SK-N-SH (cell line): ENCODE data around the gene MOBP. TPM values are rescaled to one million over a fixed set of nuclear protein-coding genes. Genes with fewer than 3 reads are reported as not detected.

Experiments used
- CTCF ChIA-PET: fragments of 300-600, 350-600 bp; formaldehyde crosslinking; extraction: SDS; loops from one replicate; lab custom pipeline; 2021; lab: Yijun Ruan, JAX
- POLR2A ChIA-PET: fragments of 350-600 bp; sonication (Branson Sonifier 250); formaldehyde crosslinking; extraction: SDS; loops from one replicate; lab custom pipeline; 2020; ENCODE audit warnings: antibody characterized with exemption, inconsistent platforms; lab: Yijun Ruan, JAX
- DNase-seq: peaks from one replicate; pipeline ENCODE4 v3.0.0; 2012
- H2AFZ ChIP-seq: fragments of 200-600 bp; sonication (generic); 2 replicates; pipeline ENCODE4 v1.8.1; 2016; ENCODE audit warnings: antibody characterized with exemption, mild to moderate bottlenecking, low read depth
- H3F3A ChIP-seq: fragments of 200-600 bp; sonication (generic); replicated peaks from 2 replicates; pipeline ENCODE3; 2016; ENCODE audit warnings: antibody characterized with exemption, mild to moderate bottlenecking; ENCODE audit not compliant: insufficient read depth
- H3K27ac ChIP-seq, 2 experiments: fragments of 200-500 bp in 1 of 2; fragments of 200-600 bp in 1 of 2; sonication (Bioruptor generic) in 1 of 2; sonication (generic), shearing (Covaris generic) in 1 of 2; 2 replicates each; pipeline versions ENCODE4 v1.5.1 to v1.6.1; 2014 to 2016; ENCODE audit warnings: low read depth in 2 of 2, inconsistent platforms in 1 of 2, low read length in 1 of 2, mild to moderate bottlenecking in 1 of 2, mixed read lengths in 1 of 2
- H3K27me3 ChIP-seq: fragments of 200-600 bp; sonication (generic), shearing (Covaris generic); 2 replicates; pipeline ENCODE4 v1.6.1; 2016; ENCODE audit warnings: mixed run types; ENCODE audit not compliant: insufficient read depth
- H3K36me3 ChIP-seq, 2 experiments: fragments of 200-500 bp in 1 of 2; fragments of 200-600 bp in 1 of 2; sonication (Bioruptor generic) in 1 of 2; sonication (generic) in 1 of 2; replicated peaks in 1 of 2; 2 replicates each; pipeline versions ENCODE3 to v1.5.1; 2014 to 2016; ENCODE audit warnings: low read length in 1 of 2, mild to moderate bottlenecking in 1 of 2; ENCODE audit not compliant: insufficient read depth in 2 of 2, control insufficient read depth in 1 of 2
- H3K4me1 ChIP-seq, 2 experiments: fragments of 200-500 bp in 1 of 2; fragments of 200-600 bp in 1 of 2; sonication (Bioruptor generic) in 1 of 2; sonication (generic), shearing (Covaris generic) in 1 of 2; 2 replicates each; pipeline versions ENCODE4 v1.5.1 to v1.6.1; 2014 to 2016; ENCODE audit warnings: low read depth in 1 of 2, low read length in 1 of 2, mixed run types in 1 of 2; ENCODE audit not compliant: insufficient read depth in 2 of 2, control insufficient read depth in 1 of 2
- H3K4me2 ChIP-seq: fragments of 200-600 bp; sonication (generic), shearing (Covaris generic); 2 replicates; pipeline ENCODE4 v1.6.1; 2017; ENCODE audit warnings: mixed run types
- H3K4me3 ChIP-seq, 2 experiments: fragments of 200-500 bp in 1 of 2; fragments of 200-600 bp in 1 of 2; sonication (Bioruptor generic) in 1 of 2; sonication (generic), shearing (Covaris generic) in 1 of 2; 2 replicates each; pipeline versions ENCODE4 v1.5.1 to v1.8.1; 2014 to 2016; ENCODE audit warnings: low read depth in 2 of 2, inconsistent platforms in 1 of 2, low read length in 1 of 2, mild to moderate bottlenecking in 1 of 2, mixed read lengths in 1 of 2, moderate library complexity in 1 of 2
- H3K79me2 ChIP-seq: fragments of 200-600 bp; sonication (generic); 2 replicates; pipeline ENCODE4 v1.8.1; 2017; ENCODE audit warnings: mild to moderate bottlenecking; ENCODE audit not compliant: insufficient read depth
- H3K9ac ChIP-seq: fragments of 200-600 bp; sonication (generic); 2 replicates; pipeline ENCODE4 v1.6.1; 2017; ENCODE audit warnings: mixed run types
- H3K9me2 ChIP-seq: fragments of 200-600 bp; sonication (generic); 2 replicates; pipeline ENCODE4 v1.6.1; 2017; ENCODE audit warnings: mixed run types
- H3K9me3 ChIP-seq: fragments of 200-600 bp; sonication (generic); 2 replicates; pipeline ENCODE4 v1.6.1; 2017; ENCODE audit warnings: mixed run types, mild to moderate bottlenecking, moderate library complexity
- H4K20me1 ChIP-seq: fragments of 200-600 bp; sonication (generic); 2 replicates; pipeline ENCODE4 v1.6.1; 2017; ENCODE audit warnings: mild to moderate bottlenecking, mixed run types; ENCODE audit not compliant: insufficient read depth
- CHD2 ChIP-seq: fragments of 150-350 bp; IDR thresholded peaks from 2 replicates; pipeline ENCODE4 v1.6.1; 2018; ENCODE audit warnings: low read length; ENCODE audit not compliant: partially characterized antibody
- CTCF ChIP-seq: fragments of 200-600 bp; sonication (generic); IDR thresholded peaks from 2 replicates; pipeline ENCODE4 v1.6.1; 2017; ENCODE audit warnings: antibody characterized with exemption, mild to moderate bottlenecking, moderate library complexity
- ELF1 ChIP-seq: IDR thresholded peaks from 2 replicates; pipeline ENCODE4 v1.4.0; 2012
- EP300 ChIP-seq, 2 experiments: IDR thresholded peaks; 2 replicates each; pipeline versions ENCODE4 v1.4.0 to v1.6.1; 2012; ENCODE audit warnings: borderline replicate concordance in 1 of 2, low read depth in 1 of 2, low read length in 1 of 2
- EZH2phosphoT487 ChIP-seq: fragments of 200-600 bp; sonication (generic); IDR thresholded peaks from 2 replicates; pipeline ENCODE4 v1.6.1; 2017; ENCODE audit warnings: low read depth, mixed run types, mild to moderate bottlenecking, antibody characterized with exemption, moderate library complexity, borderline replicate concordance
- FOXJ3 ChIP-seq: sonication (generic); formaldehyde crosslinking; IDR thresholded peaks from 2 replicates; pipeline ENCODE4 v1.5.1; 2020; ENCODE audit warnings: mild to moderate bottlenecking, missing genetic modification reagents
- FOXM1 ChIP-seq: IDR thresholded peaks from 2 replicates; pipeline ENCODE4 v1.4.0; 2012; ENCODE audit warnings: low read depth, mild to moderate bottlenecking
- JUND ChIP-seq: IDR thresholded peaks from 2 replicates; pipeline ENCODE4 v1.4.0; 2012
- MAX ChIP-seq: IDR thresholded peaks from 2 replicates; pipeline ENCODE4 v1.4.0; 2012; ENCODE audit warnings: low read depth
- MEF2A ChIP-seq: IDR thresholded peaks from 2 replicates; pipeline ENCODE4 v1.4.0; 2012; ENCODE audit warnings: low read depth, borderline replicate concordance
- NRF1 ChIP-seq: IDR thresholded peaks from 2 replicates; pipeline ENCODE4 v1.6.1; 2012; ENCODE audit warnings: low read depth, mild to moderate bottlenecking, low read length
- PBX3 ChIP-seq: IDR thresholded peaks from 2 replicates; pipeline ENCODE4; 2012
- POLR2AphosphoS5 ChIP-seq: IDR thresholded peaks from 2 replicates; pipeline ENCODE4 v1.6.1; 2012; ENCODE audit warnings: low read depth, low read length
- RCOR1 ChIP-seq: fragments of 150-350 bp; IDR thresholded peaks from 2 replicates; pipeline ENCODE4 v1.6.1; 2017; ENCODE audit warnings: antibody characterized with exemption, low read length
- RXRA ChIP-seq: IDR thresholded peaks from 2 replicates; pipeline ENCODE4 v1.4.0; 2012; ENCODE audit warnings: low read depth, mild to moderate bottlenecking, borderline replicate concordance
- SMC3 ChIP-seq: IDR thresholded peaks from 2 replicates; pipeline ENCODE4 v1.6.1; 2012; ENCODE audit warnings: low read depth, low read length, improper control_type of control experiment
- TAF1 ChIP-seq: IDR thresholded peaks from 2 replicates; pipeline ENCODE4 v1.6.1; 2012; ENCODE audit warnings: low read depth, mild to moderate bottlenecking, low read length, moderate library complexity, borderline replicate concordance
- TCF12 ChIP-seq: IDR thresholded peaks from 2 replicates; pipeline ENCODE4 v1.4.0; 2012
- USF1 ChIP-seq: IDR thresholded peaks from 2 replicates; pipeline ENCODE4 v1.4.0; 2012; ENCODE audit warnings: low read depth, borderline replicate concordance
- USF2 ChIP-seq: fragments of 150-350 bp; IDR thresholded peaks from 2 replicates; pipeline ENCODE4 v1.6.1; 2017; ENCODE audit warnings: antibody characterized with exemption, low read length, low read depth, borderline replicate concordance
- YY1 ChIP-seq: IDR thresholded peaks from 2 replicates; pipeline ENCODE4 v1.4.0; 2012; ENCODE audit warnings: low read depth, mild to moderate bottlenecking
- WGBS: methylation state at CpG from one replicate; pipeline ENCODE4 v1.1.6; 2017; ENCODE audit warnings: low lambda C conversion rate; 5-methylcytosine and 5-hydroxymethylcytosine counted together
- polyA plus RNA-seq, 3 experiments: library from polyadenylated mRNA; depleted of rRNA; stranded (reverse); fragments of >200 nt; gene quantifications; 2 replicates each; pipeline ENCODE4 v1.2.3, GENCODE V29; 2012

Gene MOBP
- polyA plus RNA-seq, 1 of the 3 experiments (the other 2 are of a cell fraction) = not detected

GRCh38 chr3:39515681-39516441 lies 48.4 kb downstream of the MOBP start (continued):
- TF ChIP-seq PBX3 = no peak
- TF ChIP-seq EZH2phosphoT487 = no peak
- no peak for TF ChIP-seq POLR2AphosphoS5

- Histone ChIP-seq H3K36me3 (no peaks in the 10 kb centered on the region), H3F3A (no peaks in the 10 kb centered on the region), H3K4me1 (no peaks in the 10 kb centered on the region), H3K4me3 (no peak overlapping the region), H4K20me1 (no peaks in the 10 kb centered on the region), H3K9ac (no peak overlapping the region), H3K79me2 (no peaks in the 10 kb centered on the region), H3K4me2 (no peak overlapping the region), H3K9me2 (no peaks in the 10 kb centered on the region), H2AFZ (no peak overlapping the region), H3K27me3 (no peaks in the 10 kb centered on the region), H3K27ac (no peak overlapping the region), H3K9me3 (no peaks in the 10 kb centered on the region; the same call in 1 of the 2 replicates)
- WGBS = 30% methylated on average over 2 of the region's 2 CpGs
- ChIA-PET CTCF (interaction anchor here (0.8 to 2.1 kb wide), 3 partner anchors 23 to 798 kb away, joined by 3 to 5 read pairs (median 4); no protein-coding TSS in a partner anchor), POLR2A (no interaction called here)
- TF ChIP-seq FOXM1 (no peak), CTCF (no peak), MEF2A (no peak), TCF12 (no peak), RCOR1 (no peak), SMC3 (no peak), JUND (no peak), FOXJ3 (CRISPR knock-in tag) (no peak), NRF1 (no peak), POLR2AphosphoS5 (no peak), ELF1 (no peak), USF1 (no peak), MAX (no peak), EP300 (IDR thresholded peaks at IDR 0.05; ENCODE audit: borderline replicate concordance in 1 of 2, low read depth in 1 of 2, low read length in 1 of 2) (no peak), CHD2 (no peak), RXRA (no peak), USF2 (no peak), TAF1 (no peak), YY1 (no peak)
- DNase-seq = no peak
Observed at GRCh38 chr3:39519103-39519502, 51.6 kb downstream of the MOBP start.
